GM12891 (cell line): ENCODE measurements around the gene SMYD3.

Experiments
- DNase-seq: peaks from one replicate; pipeline ENCODE4 v3.0.0; 2011; ENCODE audit warnings: low spot score; ENCODE audit not compliant: insufficient read length
- FAIRE-seq: peaks from 2 replicates; lab custom pipeline; 2011; peaks lifted over from hg19 to GRCh38; lab: Jason Lieb, UNC
- PAX5 ChIP-seq: IDR thresholded peaks from 2 replicates; pipeline ENCODE4 v1.6.1; 2011; ENCODE audit warnings: low read length, moderate library complexity, mild to moderate bottlenecking; ENCODE audit not compliant: insufficient read depth, severe bottlenecking
- POLR2A ChIP-seq: IDR thresholded peaks from 2 replicates; pipeline ENCODE4 v1.6.1; 2011; ENCODE audit warnings: low read depth, low read length, control low read depth
- POLR2AphosphoS5 ChIP-seq: IDR thresholded peaks from 2 replicates; pipeline ENCODE4 v1.6.1; 2011; ENCODE audit warnings: low read depth, low read length, control low read depth
- POU2F2 ChIP-seq: IDR thresholded peaks from 2 replicates; pipeline ENCODE4 v1.6.1; 2011; ENCODE audit warnings: low read depth, mild to moderate bottlenecking, control low read depth, low read length, moderate library complexity
- SPI1 ChIP-seq: IDR thresholded peaks from 2 replicates; pipeline ENCODE4 v1.6.1; 2011; ENCODE audit warnings: low read depth, low read length, control low read depth
- TAF1 ChIP-seq: IDR thresholded peaks from 2 replicates; pipeline ENCODE4 v1.6.1; 2011; ENCODE audit warnings: low read depth, low read length, control low read depth

The SMYD3 gene

GRCh38 chr1:245938046-245938435 is 569.0 kb downstream of the SMYD3 start:
- no peak for TF ChIP-seq POLR2AphosphoS5
- TF ChIP-seq POLR2A, result no peak
- FAIRE-seq (no peak), DNase-seq (no peak)

GRCh38 chr1:245937316-245938045 is 569.6 kb downstream of the SMYD3 start:
- TF ChIP-seq TAF1 (no peak), PAX5 (no peak), POU2F2 (no peak), POLR2AphosphoS5 (no peak), POLR2A (no peak), SPI1 (no peak)
- FAIRE-seq, result no peak
- no peak for DNase-seq

- TF ChIP-seq PAX5 (no peak), POU2F2 (no peak), SPI1 (no peak), TAF1 (no peak), POLR2A (no peak), POLR2AphosphoS5 (no peak)
- DNase-seq, result no peak
- FAIRE-seq, result no peak
These were observed 572.7 kb downstream of the SMYD3 start for GRCh38 chr1:245934409-245934808.

GRCh38 chr1:245933431-245934045 is 573.5 kb downstream of the SMYD3 start:
- FAIRE-seq, result no peak
- no peak for DNase-seq
- TF ChIP-seq PAX5, result no peak
- no peak for TF ChIP-seq POU2F2
- no peak for TF ChIP-seq POLR2A

GRCh38 chr1:245932302-245932972 is 574.6 kb downstream of the SMYD3 start:
- FAIRE-seq (no peak), DNase-seq (no peak)
- no peak for TF ChIP-seq SPI1
- no peak for TF ChIP-seq POU2F2
- no peak for TF ChIP-seq POLR2A

- no peak for DNase-seq
- FAIRE-seq, result no peak
- no peak for TF ChIP-seq POLR2A
- TF ChIP-seq SPI1, result no peak
- TF ChIP-seq TAF1, result no peak
- TF ChIP-seq POLR2AphosphoS5, result no peak
- TF ChIP-seq POU2F2, result no peak
- no peak for TF ChIP-seq PAX5
These were observed 575.6 kb downstream of the SMYD3 start for GRCh38 chr1:245931450-245931849.

- no peak for TF ChIP-seq TAF1
- TF ChIP-seq PAX5, result no peak
- no peak for TF ChIP-seq POLR2A
- no peak for TF ChIP-seq POU2F2
- TF ChIP-seq POLR2AphosphoS5, result no peak
- TF ChIP-seq SPI1, result no peak
- DNase-seq, result no peak
- no peak for FAIRE-seq
These were observed 577.9 kb downstream of the SMYD3 start for GRCh38 chr1:245929224-245929623.

GRCh38 chr1:245926888-245927287 is 580.2 kb downstream of the SMYD3 start:
- no peak for TF ChIP-seq SPI1
- TF ChIP-seq POLR2A, result no peak
- no peak for FAIRE-seq

GRCh38 chr1:245923215-245923614 is 583.9 kb downstream of the SMYD3 start:
- no peak for DNase-seq
- FAIRE-seq, result no peak
- TF ChIP-seq SPI1, result no peak
- TF ChIP-seq PAX5, result no peak
- no peak for TF ChIP-seq POU2F2
- no peak for TF ChIP-seq TAF1
- no peak for TF ChIP-seq POLR2A
- TF ChIP-seq POLR2AphosphoS5, result no peak

More at GRCh38 chr1:245926888-245927287, 580.2 kb downstream of the SMYD3 start:
- no peak for DNase-seq

- DNase-seq, result no peak
- TF ChIP-seq TAF1, result no peak
- TF ChIP-seq SPI1, result no peak
- no peak for TF ChIP-seq POLR2A
- TF ChIP-seq POU2F2, result no peak
- no peak for TF ChIP-seq POLR2AphosphoS5
- TF ChIP-seq PAX5, result no peak
- no peak for FAIRE-seq
These were observed 585.7 kb downstream of the SMYD3 start for GRCh38 chr1:245921417-245921816.
